ENCODE results near the gene PDZD11.
"Not testable (repeated sequence)": the region's sequence is repeated elsewhere in the genome, so short reads cannot be mapped to it uniquely, and the experiment has no call there.

The PDZD11 gene

DNA sequence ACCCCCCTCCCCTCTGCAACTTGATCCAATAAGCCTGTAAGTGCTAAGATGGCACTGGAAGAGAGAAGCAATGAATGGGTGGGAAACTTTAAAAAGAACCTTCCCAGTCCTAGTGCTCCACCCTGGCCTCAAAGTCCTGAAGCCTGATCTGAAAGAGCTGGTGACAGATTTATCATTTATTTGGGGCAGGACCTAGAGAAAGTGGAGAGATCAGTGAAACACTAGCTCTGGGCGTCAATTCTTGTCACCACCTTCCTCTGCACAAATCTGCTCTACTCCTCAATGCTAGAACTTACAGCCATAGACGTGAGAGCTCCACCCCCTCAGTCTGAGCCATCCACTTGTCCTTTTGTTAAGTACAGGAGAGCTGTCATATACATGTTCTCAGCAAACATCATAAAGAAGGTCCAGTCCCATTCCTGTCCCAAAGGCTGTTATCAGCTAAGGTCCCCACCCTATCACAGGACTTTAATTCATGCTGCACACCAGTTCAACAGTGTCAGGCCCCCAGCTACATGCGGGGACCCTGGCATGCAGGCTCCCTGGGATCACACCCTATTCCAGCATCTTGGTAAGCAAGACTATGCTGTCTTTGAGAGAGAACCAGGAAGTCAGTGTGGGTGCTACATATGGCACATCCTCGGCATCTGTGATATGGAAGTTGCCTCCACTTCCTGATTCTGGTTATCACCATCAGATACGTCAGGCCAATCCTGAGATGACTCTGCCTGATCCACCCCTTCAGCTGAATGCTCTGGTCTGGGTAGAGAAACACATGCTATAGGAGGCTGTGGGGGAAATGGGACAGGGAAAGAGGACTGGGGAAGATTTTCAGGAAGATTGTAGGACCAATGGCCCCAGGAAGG, 32.1 kb downstream of the PDZD11 start:
- no peak for DNase-seq (ENCODE audit: low read depth in 2 of 2)

DNA sequence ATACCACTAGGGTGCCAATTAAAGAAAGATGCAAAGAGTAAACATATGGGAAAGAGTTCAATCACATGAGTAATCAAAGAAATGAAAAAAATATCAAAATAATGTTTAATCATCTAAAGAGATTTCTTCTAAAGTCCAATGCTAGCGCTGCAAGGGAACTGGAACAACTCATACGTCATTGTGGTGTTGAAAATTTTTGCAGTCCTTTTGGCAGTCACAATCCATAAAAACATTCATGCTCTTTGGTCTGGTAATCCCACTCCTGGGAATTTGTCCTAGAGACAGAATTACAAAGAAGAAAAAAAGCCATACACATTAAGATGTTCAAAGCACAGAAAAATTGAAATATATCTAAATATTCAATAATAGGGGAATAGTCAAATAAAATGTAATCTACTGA, 34.3 kb downstream of the PDZD11 start:
- DNase-seq (ENCODE audit: low read depth in 2 of 2), result no peak

DNA sequence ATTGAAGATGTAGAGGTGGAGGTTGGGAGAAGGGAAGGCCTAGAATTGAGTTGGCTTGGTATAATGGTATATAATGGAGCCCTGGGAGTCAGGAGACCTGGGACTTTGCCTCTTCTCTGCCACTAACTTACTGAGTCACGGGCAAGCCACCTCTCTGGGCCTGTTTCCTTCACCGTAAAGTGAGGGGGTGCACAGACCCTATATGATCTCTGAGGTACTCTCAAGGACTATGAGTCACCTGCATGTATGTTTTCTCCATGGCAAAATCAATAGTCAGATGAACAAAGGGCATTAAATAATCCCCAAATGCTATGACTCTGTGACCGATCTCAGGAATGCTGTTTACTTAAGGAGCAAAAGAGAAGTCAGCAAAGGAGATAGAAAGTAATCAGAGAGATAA, 34.8 kb downstream of the PDZD11 start:
- DNase-seq (ENCODE audit: low read depth in 2 of 2), result no peak

- no peak for DNase-seq (ENCODE audit: low read depth in 2 of 2)
Observed at GRCh38 chrX:70254063-70254400, 35.7 kb downstream of the PDZD11 start.

DNA sequence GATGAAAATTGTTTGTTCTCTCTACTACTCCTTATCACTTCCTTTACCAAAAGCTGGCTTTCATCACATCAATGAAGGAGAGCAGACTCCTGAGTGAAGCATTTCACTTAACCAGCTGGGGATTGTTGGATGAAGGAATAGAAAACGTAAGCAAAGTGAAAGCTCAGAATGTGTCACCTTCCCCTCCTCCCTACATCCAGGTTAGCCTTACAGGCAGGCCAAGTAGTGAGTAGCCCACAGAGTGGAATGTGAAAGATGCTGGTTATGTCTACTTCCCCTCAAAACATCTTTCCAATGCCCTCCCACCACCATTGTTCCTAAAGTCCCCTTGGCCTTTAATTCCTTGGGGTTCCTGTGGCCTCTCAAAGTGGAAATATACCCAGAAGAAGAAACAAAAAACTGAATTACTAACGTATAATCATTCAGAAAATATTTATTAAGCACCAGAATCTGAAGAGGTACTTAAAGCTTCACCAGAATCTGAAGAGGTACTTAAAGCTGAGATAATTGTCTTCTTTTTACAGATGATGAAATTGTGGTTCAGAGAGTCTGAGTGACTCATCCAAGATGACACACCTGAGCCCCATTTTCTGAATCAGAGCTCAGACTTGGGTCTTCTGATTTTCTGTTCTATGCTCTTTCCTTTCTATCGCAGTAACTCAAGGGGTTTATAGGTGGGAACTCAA, 36.2 kb downstream of the PDZD11 start:
- DNase-seq (ENCODE audit: low read depth in 2 of 2), result no peak

GRCh38 chrX:70252491-70252890, 37.2 kb downstream of the PDZD11 start:
- DNase-seq (ENCODE audit: low read depth in 2 of 2), result no peak

DNA sequence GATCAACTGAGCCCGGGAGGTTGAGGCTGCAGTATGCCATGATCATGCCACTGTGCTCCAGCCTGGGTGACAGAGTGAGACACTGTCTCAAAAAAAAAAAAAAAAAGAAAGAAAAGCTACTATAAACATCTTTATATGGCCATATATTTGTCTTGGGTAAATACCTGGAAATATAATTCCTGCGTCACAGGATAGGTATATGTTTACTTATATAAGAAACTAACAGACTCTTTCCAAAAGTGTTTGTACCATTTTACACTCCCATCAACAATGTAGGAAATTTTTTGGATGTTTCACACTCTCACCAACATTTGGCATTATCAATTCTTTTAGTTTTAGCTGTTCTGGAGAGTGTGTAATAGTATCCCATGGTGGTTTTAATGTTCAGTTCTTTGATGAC, 42.5 kb downstream of the PDZD11 start:
- DNase-seq (ENCODE audit: low read depth in 2 of 2), result no peak

DNA sequence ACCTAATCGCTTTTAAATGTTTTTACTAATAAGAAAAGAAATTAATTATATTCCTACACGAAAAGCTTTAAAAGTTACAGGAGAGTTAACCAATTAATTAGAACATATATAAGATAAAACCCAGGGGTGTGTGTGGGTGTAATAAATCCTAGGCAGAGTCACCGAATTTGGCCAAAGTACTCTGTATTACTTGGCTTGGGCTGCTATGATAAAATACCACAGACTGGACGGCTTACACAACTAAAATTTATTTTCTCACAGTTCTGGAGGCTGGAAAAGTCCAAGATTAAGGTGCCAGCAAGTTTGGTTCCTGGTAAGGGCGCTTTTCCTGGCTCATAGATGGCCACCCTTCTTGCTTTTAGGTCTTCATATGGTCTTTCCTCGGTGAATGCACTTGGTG, 44.8 kb downstream of the PDZD11 start:
- no peak for DNase-seq (ENCODE audit: low read depth in 2 of 2)

DNA sequence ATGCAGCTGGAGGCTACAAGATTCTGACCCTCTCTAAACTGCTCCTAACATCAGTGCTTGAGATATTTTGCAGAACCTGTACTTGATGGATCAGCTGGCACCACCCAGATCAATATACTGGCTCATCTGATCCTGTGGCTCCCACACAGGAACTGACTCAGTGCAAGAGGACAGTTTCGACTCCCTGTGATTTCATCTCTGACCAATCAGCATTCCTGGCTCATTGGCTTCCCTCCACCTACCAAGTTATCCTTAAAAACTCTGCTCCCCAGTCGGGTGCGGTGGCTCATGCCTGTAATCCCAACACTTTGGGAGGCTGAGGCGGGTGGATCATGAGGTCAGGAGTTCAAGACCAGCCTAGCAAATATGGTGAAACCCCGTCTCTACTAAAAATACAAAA, 46.1 kb downstream of the PDZD11 start:
- not testable (repeated sequence) for DNase-seq (ENCODE audit: low read depth in 2 of 2)

GRCh38 chrX:70241501-70241900, 48.2 kb downstream of the PDZD11 start:
- DNase-seq (ENCODE audit: low read depth in 2 of 2), result no peak

- DNase-seq (ENCODE audit: low read depth in 2 of 2), result no peak
Observed at GRCh38 chrX:70240751-70241150, 49.0 kb downstream of the PDZD11 start.

Measured in activated CD8-positive, alpha-beta memory T cell treated with anti-CD3 and anti-CD28 coated beads for 4 hours (primary cell).